Measurements from ENCODE around the gene ADAM12.

DNA sequence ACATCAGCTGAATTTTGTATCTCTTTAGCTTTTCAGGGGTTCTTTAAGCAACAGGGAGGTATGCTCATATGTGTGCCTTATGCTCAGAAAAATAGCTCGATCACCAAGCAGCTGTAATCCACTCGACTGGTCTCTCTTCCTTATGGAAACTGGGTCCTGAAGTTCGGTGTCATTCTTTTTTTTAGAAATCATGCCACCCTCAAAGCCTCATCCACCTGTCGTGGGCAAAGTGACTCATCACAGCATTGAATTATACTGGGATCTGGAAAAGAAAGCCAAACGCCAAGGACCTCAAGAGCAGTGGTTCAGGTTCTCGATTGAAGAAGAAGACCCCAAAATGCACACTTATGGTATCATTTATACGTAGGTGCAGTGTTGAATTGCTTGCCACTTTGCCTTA lies 408.3 kb downstream of the ADAM12 start:
- TF ChIP-seq, protein P1, sequence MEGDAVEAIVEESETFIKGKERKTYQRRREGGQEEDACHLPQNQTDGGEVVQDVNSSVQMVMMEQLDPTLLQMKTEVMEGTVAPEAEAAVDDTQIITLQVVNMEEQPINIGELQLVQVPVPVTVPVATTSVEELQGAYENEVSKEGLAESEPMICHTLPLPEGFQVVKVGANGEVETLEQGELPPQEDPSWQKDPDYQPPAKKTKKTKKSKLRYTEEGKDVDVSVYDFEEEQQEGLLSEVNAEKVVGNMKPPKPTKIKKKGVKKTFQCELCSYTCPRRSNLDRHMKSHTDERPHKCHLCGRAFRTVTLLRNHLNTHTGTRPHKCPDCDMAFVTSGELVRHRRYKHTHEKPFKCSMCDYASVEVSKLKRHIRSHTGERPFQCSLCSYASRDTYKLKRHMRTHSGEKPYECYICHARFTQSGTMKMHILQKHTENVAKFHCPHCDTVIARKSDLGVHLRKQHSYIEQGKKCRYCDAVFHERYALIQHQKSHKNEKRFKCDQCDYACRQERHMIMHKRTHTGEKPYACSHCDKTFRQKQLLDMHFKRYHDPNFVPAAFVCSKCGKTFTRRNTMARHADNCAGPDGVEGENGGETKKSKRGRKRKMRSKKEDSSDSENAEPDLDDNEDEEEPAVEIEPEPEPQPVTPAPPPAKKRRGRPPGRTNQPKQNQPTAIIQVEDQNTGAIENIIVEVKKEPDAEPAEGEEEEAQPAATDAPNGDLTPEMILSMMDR (IDR thresholded peaks at IDR 0.05): no peak
- no peak for TF ChIP-seq POLR2AphosphoS5 (IDR thresholded peaks at IDR 0.05)
- no peak for TF ChIP-seq POLR2A (IDR thresholded peaks at IDR 0.05; ENCODE audit: low read depth)
- TF ChIP-seq EP300 (IDR thresholded peaks at IDR 0.05): no peak
